Measurements from ENCODE around the gene TTLL5.

DNA sequence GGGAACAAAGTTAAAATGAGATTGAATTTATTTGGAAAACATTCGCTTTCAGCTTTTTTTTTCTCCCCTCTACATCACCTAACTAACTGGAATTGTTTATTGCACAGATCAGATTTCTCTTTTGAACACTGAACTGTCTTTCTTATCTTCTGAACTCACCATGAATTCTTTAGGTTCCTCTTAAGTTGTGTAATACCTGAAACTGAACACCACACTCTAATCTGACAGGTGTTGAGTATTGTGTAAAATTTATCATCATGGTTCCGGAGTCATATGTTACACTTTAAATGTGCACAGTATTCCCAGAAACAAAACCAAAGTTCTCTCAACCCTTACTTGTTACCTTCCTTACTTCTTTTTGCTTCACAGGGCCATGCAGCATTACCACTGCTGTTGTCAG lies 254.0 kb downstream of the TTLL5 start:
- TF ChIP-seq, protein P1, sequence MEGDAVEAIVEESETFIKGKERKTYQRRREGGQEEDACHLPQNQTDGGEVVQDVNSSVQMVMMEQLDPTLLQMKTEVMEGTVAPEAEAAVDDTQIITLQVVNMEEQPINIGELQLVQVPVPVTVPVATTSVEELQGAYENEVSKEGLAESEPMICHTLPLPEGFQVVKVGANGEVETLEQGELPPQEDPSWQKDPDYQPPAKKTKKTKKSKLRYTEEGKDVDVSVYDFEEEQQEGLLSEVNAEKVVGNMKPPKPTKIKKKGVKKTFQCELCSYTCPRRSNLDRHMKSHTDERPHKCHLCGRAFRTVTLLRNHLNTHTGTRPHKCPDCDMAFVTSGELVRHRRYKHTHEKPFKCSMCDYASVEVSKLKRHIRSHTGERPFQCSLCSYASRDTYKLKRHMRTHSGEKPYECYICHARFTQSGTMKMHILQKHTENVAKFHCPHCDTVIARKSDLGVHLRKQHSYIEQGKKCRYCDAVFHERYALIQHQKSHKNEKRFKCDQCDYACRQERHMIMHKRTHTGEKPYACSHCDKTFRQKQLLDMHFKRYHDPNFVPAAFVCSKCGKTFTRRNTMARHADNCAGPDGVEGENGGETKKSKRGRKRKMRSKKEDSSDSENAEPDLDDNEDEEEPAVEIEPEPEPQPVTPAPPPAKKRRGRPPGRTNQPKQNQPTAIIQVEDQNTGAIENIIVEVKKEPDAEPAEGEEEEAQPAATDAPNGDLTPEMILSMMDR (IDR thresholded peaks at IDR 0.05): no peak
- TF ChIP-seq SIN3A (IDR thresholded peaks at IDR 0.05; ENCODE audit: borderline replicate concordance, low read depth, low read length) (no peak), RCOR1 (IDR thresholded peaks at IDR 0.05; ENCODE audit: low read length) (no peak), FOSL2 (IDR thresholded peaks at IDR 0.05; ENCODE audit: borderline replicate concordance, low read depth) (no peak), EP300 (IDR thresholded peaks at IDR 0.05; ENCODE audit: borderline replicate concordance in 1 of 2, low read depth in 1 of 2, low read length in 1 of 2) (no peak), RAD21 (IDR thresholded peaks at IDR 0.05; ENCODE audit: low read length) (no peak), YY1 (IDR thresholded peaks at IDR 0.05; ENCODE audit: low read depth) (no peak), RFX5 (IDR thresholded peaks at IDR 0.05; ENCODE audit: low read length) (no peak), TAF1 (IDR thresholded peaks at IDR 0.05; ENCODE audit: borderline replicate concordance, low read depth, low read length) (no peak), NRF1 (IDR thresholded peaks at IDR 0.05; ENCODE audit: low read depth, low read length) (no peak)
- TF ChIP-seq, protein P2, sequence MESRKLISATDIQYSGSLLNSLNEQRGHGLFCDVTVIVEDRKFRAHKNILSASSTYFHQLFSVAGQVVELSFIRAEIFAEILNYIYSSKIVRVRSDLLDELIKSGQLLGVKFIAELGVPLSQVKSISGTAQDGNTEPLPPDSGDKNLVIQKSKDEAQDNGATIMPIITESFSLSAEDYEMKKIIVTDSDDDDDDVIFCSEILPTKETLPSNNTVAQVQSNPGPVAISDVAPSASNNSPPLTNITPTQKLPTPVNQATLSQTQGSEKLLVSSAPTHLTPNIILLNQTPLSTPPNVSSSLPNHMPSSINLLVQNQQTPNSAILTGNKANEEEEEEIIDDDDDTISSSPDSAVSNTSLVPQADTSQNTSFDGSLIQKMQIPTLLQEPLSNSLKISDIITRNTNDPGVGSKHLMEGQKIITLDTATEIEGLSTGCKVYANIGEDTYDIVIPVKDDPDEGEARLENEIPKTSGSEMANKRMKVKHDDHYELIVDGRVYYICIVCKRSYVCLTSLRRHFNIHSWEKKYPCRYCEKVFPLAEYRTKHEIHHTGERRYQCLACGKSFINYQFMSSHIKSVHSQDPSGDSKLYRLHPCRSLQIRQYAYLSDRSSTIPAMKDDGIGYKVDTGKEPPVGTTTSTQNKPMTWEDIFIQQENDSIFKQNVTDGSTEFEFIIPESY (IDR thresholded peaks at IDR 0.05; ENCODE audit: borderline replicate concordance, low read depth): no peak
- TF ChIP-seq, protein P3, sequence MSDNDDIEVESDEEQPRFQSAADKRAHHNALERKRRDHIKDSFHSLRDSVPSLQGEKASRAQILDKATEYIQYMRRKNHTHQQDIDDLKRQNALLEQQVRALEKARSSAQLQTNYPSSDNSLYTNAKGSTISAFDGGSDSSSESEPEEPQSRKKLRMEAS (IDR thresholded peaks at IDR 0.05; ENCODE audit: low read depth): no peak

Measured in SK-N-SH (cell line).